Measurements from ENCODE around the gene COPE. TPM values are rescaled to one million over a fixed set of nuclear protein-coding genes. Genes with fewer than 3 reads are reported as not detected.
"Not testable (repeated sequence)": the region's sequence is repeated elsewhere in the genome, so short reads cannot be mapped to it uniquely, and the experiment has no call there.

Gene COPE
- total RNA-seq, 1 donor from 2014 or later, result 140 TPM

GRCh38 chr19:18912933-18913332 lies 6.3 kb downstream of the COPE start:
- intact Hi-C loops (cut with micrococcal nuclease), result no loop called here
- ATAC-seq (no peak), DNase-seq (no peak)

GRCh38 chr19:18910801-18911436 lies 8.3 kb downstream of the COPE start:
- no peak for ATAC-seq
- intact Hi-C loops (cut with micrococcal nuclease), result no loop called here
- DNase-seq, result no peak

GRCh38 chr19:18910010-18910409 lies 9.2 kb downstream of the COPE start:
- intact Hi-C loops (cut with micrococcal nuclease), result no loop called here
- no peak for ATAC-seq
- no peak for DNase-seq

GRCh38 chr19:18908917-18909619 lies 10.1 kb downstream of the COPE start:
- intact Hi-C loops (cut with micrococcal nuclease), result no loop called here
- ATAC-seq, result no peak
- DNase-seq, result no peak

- DNase-seq (no peak), ATAC-seq (no peak)
- intact Hi-C loops (cut with micrococcal nuclease), result no loop called here
Observed at GRCh38 chr19:18906605-18907519, 12.3 kb downstream of the COPE start.

- ATAC-seq (no peak), DNase-seq (no peak)
- intact Hi-C loops (cut with micrococcal nuclease), result no loop called here
Observed at GRCh38 chr19:18905513-18906236, 13.5 kb downstream of the COPE start.

- intact Hi-C loops (cut with micrococcal nuclease), result no loop called here
- DNase-seq (no peak), ATAC-seq (no peak)
Observed at GRCh38 chr19:18905058-18905456, 14.1 kb downstream of the COPE start.

GRCh38 chr19:18904334-18905057 lies 14.7 kb downstream of the COPE start:
- ATAC-seq, result no peak
- no peak for DNase-seq
- intact Hi-C loops (cut with micrococcal nuclease), result no loop called here

- DNase-seq, result no peak
- ATAC-seq, result no peak
- intact Hi-C loops (cut with micrococcal nuclease), result no loop called here
Observed at GRCh38 chr19:18903156-18904037, 15.8 kb downstream of the COPE start.

- DNase-seq; intact Hi-C loops (cut with micrococcal nuclease); ATAC-seq: not testable (repeated sequence)
Observed at GRCh38 chr19:18902519-18902918, 16.7 kb downstream of the COPE start.

GRCh38 chr19:18901491-18901890 lies 17.7 kb downstream of the COPE start:
- intact Hi-C loops (cut with micrococcal nuclease), result no loop called here
- ATAC-seq (no peak), DNase-seq (no peak)

GRCh38 chr19:18900700-18901481 lies 18.3 kb downstream of the COPE start:
- intact Hi-C loops (cut with micrococcal nuclease), result no loop called here
- ATAC-seq (no peak), DNase-seq (no peak)

- intact Hi-C loops (cut with micrococcal nuclease), result no loop called here
- ATAC-seq (no peak), DNase-seq (no peak)
Observed at GRCh38 chr19:18899624-18900560, 19.3 kb downstream of the COPE start.

- no peak for ATAC-seq
- intact Hi-C loops (cut with micrococcal nuclease), result no loop called here
- no peak for DNase-seq
Observed at GRCh38 chr19:18898607-18899408, 20.4 kb downstream of the COPE start.

- DNase-seq (no peak), ATAC-seq (no peak)
- intact Hi-C loops (cut with micrococcal nuclease), result no loop called here
Observed at GRCh38 chr19:18898081-18898606, 21.0 kb downstream of the COPE start.
